ENCODE results near the gene NADK2. TPM values are rescaled to one million over a fixed set of nuclear protein-coding genes. Genes with fewer than 3 reads are reported as not detected.

The NADK2 gene
- total and polyA plus RNA-seq, 9 of the 15 experiments (the other 6 are each of a cell fraction or from before 2014, with no cell fraction given), result 10.6 to 41.0 (median 24.0) TPM

- TF ChIP-seq IRF9 (tag; IDR thresholded peaks at IDR 0.05), result no peak
- TF ChIP-seq ZNF518B (CRISPR knock-in tag; IDR thresholded peaks at IDR 0.05), result no peak
- TF ChIP-seq TCF3 (CRISPR knock-in tag; IDR thresholded peaks at IDR 0.05), result peak; percentile 23; the same call in 1 of the 2 replicates
- no peak for TF ChIP-seq FOXP4 (CRISPR knock-in tag; IDR thresholded peaks at IDR 0.05; ENCODE audit: borderline replicate concordance)
- TF ChIP-seq RFX1 (IDR thresholded peaks at IDR 0.05), result no peak
- TF ChIP-seq NFXL1 (CRISPR knock-in tag; IDR thresholded peaks at IDR 0.05), result no peak
- TF ChIP-seq NRF1 (conservative IDR thresholded peaks at IDR 0.05 in 1 of 2, IDR thresholded peaks at IDR 0.05 in 1 of 2), result no peak
- TF ChIP-seq PRDM10 (IDR thresholded peaks at IDR 0.05; ENCODE audit: partially characterized antibody), result no peak
- peak; percentile 70 to 72 for TF ChIP-seq KDM1A (IDR thresholded peaks at IDR 0.05)
Observed at GRCh38 chr5:36232533-36232932, 9.2 kb downstream of the NADK2 start (continued).

Data from K562 (cell line).